SK-N-MC (cell line): ENCODE measurements around the gene ABL1.

Experiments used
- EZH2 ChIP-seq: fragments of 200-600 bp; sonication (generic); IDR thresholded peaks from one replicate; pipeline ENCODE4 v1.6.1; 2017; ENCODE audit warnings: antibody characterized with exemption
- POLR2AphosphoS5 ChIP-seq: IDR thresholded peaks from 2 replicates; pipeline ENCODE4 v1.6.1; 2012; ENCODE audit warnings: mild to moderate bottlenecking, low read depth, low read length, borderline replicate concordance

GRCh38 chr9:130880599-130881220 is 45.7 kb downstream of the ABL1 start:
- no peak for TF ChIP-seq POLR2AphosphoS5
- TF ChIP-seq EZH2 = no peak
